A549 (cell line): Measurements from ENCODE around the gene MUC15. TPM values are rescaled to one million over a fixed set of nuclear protein-coding genes. Genes with fewer than 3 reads are reported as not detected.

ENCODE experiments used
- ATAC-seq, 2 experiments: fragments of 200-7000 bp in 1 of 2; fragments of >200 bp in 1 of 2; cut with Nextera tagmentation in 1 of 2; cut with Tn5 transposase in 1 of 2; 3 replicates each; pipeline versions ENCODE4 v1.8.0 to v1.9.1; 2018 to 2020; ENCODE audit warnings: mild to moderate bottlenecking in 1 of 2, moderate library complexity in 1 of 2
- CTCF ChIA-PET: fragments of 300-600 bp; sonication (Branson Sonifier 250); formaldehyde crosslinking; extraction: SDS; loops from one replicate; lab custom pipeline; 2021; ENCODE audit warnings: antibody characterized with exemption, inconsistent platforms; lab: Yijun Ruan, JAX
- POLR2A ChIA-PET: fragments of 350-600 bp; formaldehyde crosslinking; extraction: SDS; loops from one replicate; lab custom pipeline; 2021; ENCODE audit warnings: antibody characterized with exemption, inconsistent platforms; lab: Yijun Ruan, JAX
- DNase-seq, 2 experiments: peaks; one replicate each; pipeline versions ENCODE4 v3.0.0 to v3.0.0-alpha.2; 2011 to 2016; ENCODE audit warnings: low read depth in 1 of 2, low spot score in 1 of 2
- FAIRE-seq: peaks from 2 replicates; lab custom pipeline; 2011; peaks lifted over from hg19 to GRCh38; lab: Jason Lieb, UNC
- H3K27ac ChIP-seq, 2 experiments: fragments of >200 bp; sonication (Bioruptor Twin); formaldehyde crosslinking; 3 replicates each; pipeline ENCODE4 v1.5.1; 2016 to 2017
- H3K4me1 ChIP-seq: fragments of >200 bp; sonication (Bioruptor Twin); formaldehyde crosslinking; 3 replicates; pipeline ENCODE4 v1.6.1; 2016
- H3K4me2 ChIP-seq: fragments of >200 bp; sonication (Bioruptor Twin); formaldehyde crosslinking; 3 replicates; pipeline ENCODE4 v1.6.1; 2016
- H3K4me3 ChIP-seq: fragments of >200 bp; sonication (Bioruptor Twin); formaldehyde crosslinking; 3 replicates; pipeline ENCODE4 v1.5.1; 2016
- H3K9me3 ChIP-seq: fragments of >200 bp; sonication (Bioruptor Twin); formaldehyde crosslinking; 3 replicates; pipeline ENCODE4 v1.6.1; 2016
- CBX2 ChIP-seq: fragments of 200-600 bp; sonication (generic); IDR thresholded peaks from 2 replicates; pipeline ENCODE4 v1.6.1; 2016; ENCODE audit warnings: low read depth, mild to moderate bottlenecking, borderline replicate concordance
- CHD2 ChIP-seq: fragments of 150-350 bp; IDR thresholded peaks from 2 replicates; pipeline ENCODE4 v1.6.1; 2014; ENCODE audit warnings: low read length; ENCODE audit not compliant: partially characterized antibody
- FOSL2 ChIP-seq, 2 experiments: fragments of 450-650 bp in 1 of 2; fragments of >200 bp in 1 of 2; sonication (Bioruptor Twin) in 1 of 2; formaldehyde crosslinking; IDR thresholded peaks; 2 replicates each; pipeline versions ENCODE4 v1.5.0 to v1.6.1; 2016 to 2020; ENCODE audit warnings: mild to moderate bottlenecking in 1 of 2, moderate library complexity in 1 of 2
- FOXS1 ChIP-seq: fragments of 250-450 bp; sonication (Bioruptor Pico); IDR thresholded peaks from 2 replicates; pipeline ENCODE4 v1.5.0; 2020; ENCODE audit warnings: mild to moderate bottlenecking, moderate library complexity
- GATA3 ChIP-seq: IDR thresholded peaks from 2 replicates; pipeline ENCODE4 v1.6.1; 2012; ENCODE audit warnings: borderline replicate concordance
- HMGXB4 ChIP-seq: fragments of 250-450 bp; sonication (Bioruptor Pico); IDR thresholded peaks from 2 replicates; pipeline ENCODE4 v1.5.0; 2021; ENCODE audit warnings: mild to moderate bottlenecking, moderate library complexity, borderline replicate concordance
- HOXB13 ChIP-seq: fragments of 250-450 bp; sonication (Bioruptor Pico); IDR thresholded peaks from 2 replicates; pipeline ENCODE4 v1.5.0; 2020; ENCODE audit warnings: low read depth, mild to moderate bottlenecking, moderate library complexity
- KDM5A ChIP-seq: fragments of 200-600 bp; sonication (generic); IDR thresholded peaks from 2 replicates; pipeline ENCODE4 v1.6.1; 2016; ENCODE audit warnings: antibody characterized with exemption, mild to moderate bottlenecking
- MAZ ChIP-seq: fragments of 150-350 bp; IDR thresholded peaks from 2 replicates; pipeline ENCODE4 v1.6.1; 2014; ENCODE audit warnings: antibody characterized with exemption, low read depth, low read length, borderline replicate concordance
- PBX3 ChIP-seq: IDR thresholded peaks from 2 replicates; pipeline ENCODE4 v1.6.1; 2012
- POLR2A ChIP-seq: IDR thresholded peaks from 2 replicates; pipeline ENCODE4 v1.6.1; 2012; ENCODE audit warnings: mild to moderate bottlenecking, low read length
- WGBS: methylation state at CpG from one replicate; pipeline ENCODE4 v1.1.6; 2017; ENCODE audit errors: missing lambda C conversion rate; 5-methylcytosine and 5-hydroxymethylcytosine counted together
- polyA plus RNA-seq, 4 experiments: library from polyadenylated mRNA; depleted of rRNA in 3 of 4; stranded (reverse); fragments of >200 nt; fragmentation: RNase III in 1 of 4; extraction: RNeasy Plus Mini Kit Qiagen cat#74134 plus additional on column Dnase treatment in 1 of 4; gene quantifications; 2 replicates in 3 of 4; 3 replicates in 1 of 4; pipeline ENCODE4 v1.2.3, GENCODE V29; 2011 to 2017
- TF ChIP-seq, protein P1 (sequence below): fragments of 200-600 bp; sonication (generic); IDR thresholded peaks from 2 replicates; pipeline ENCODE4 v1.6.1; 2016; ENCODE audit warnings: antibody characterized with exemption, mild to moderate bottlenecking, moderate library complexity
- TF ChIP-seq, protein P2 (sequence below): IDR thresholded peaks from 2 replicates; pipeline ENCODE4 v1.6.1; 2012; ENCODE audit warnings: low read depth, borderline replicate concordance

The MUC15 gene
- polyA plus RNA-seq, 2 of the 4 experiments (the other 2 are of a cell fraction), result not detected

- Histone ChIP-seq H3K27ac (no peak overlapping the region), H3K4me1 (no peaks in the 10 kb centered on the region), H3K4me2 (no peak overlapping the region), H3K9me3 (no peaks in the 10 kb centered on the region), H3K4me3 (no peak overlapping the region)
- no peak for ATAC-seq
- DNase-seq, result no peak
- WGBS, result 76% methylated on average over 11 of the region's 11 CpGs
- CTCF ChIA-PET, result no interaction called here
- POLR2A ChIA-PET, result no interaction called here
- no peak for FAIRE-seq
- TF ChIP-seq, protein P1, sequence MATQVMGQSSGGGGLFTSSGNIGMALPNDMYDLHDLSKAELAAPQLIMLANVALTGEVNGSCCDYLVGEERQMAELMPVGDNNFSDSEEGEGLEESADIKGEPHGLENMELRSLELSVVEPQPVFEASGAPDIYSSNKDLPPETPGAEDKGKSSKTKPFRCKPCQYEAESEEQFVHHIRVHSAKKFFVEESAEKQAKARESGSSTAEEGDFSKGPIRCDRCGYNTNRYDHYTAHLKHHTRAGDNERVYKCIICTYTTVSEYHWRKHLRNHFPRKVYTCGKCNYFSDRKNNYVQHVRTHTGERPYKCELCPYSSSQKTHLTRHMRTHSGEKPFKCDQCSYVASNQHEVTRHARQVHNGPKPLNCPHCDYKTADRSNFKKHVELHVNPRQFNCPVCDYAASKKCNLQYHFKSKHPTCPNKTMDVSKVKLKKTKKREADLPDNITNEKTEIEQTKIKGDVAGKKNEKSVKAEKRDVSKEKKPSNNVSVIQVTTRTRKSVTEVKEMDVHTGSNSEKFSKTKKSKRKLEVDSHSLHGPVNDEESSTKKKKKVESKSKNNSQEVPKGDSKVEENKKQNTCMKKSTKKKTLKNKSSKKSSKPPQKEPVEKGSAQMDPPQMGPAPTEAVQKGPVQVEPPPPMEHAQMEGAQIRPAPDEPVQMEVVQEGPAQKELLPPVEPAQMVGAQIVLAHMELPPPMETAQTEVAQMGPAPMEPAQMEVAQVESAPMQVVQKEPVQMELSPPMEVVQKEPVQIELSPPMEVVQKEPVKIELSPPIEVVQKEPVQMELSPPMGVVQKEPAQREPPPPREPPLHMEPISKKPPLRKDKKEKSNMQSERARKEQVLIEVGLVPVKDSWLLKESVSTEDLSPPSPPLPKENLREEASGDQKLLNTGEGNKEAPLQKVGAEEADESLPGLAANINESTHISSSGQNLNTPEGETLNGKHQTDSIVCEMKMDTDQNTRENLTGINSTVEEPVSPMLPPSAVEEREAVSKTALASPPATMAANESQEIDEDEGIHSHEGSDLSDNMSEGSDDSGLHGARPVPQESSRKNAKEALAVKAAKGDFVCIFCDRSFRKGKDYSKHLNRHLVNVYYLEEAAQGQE, result no peak
- no peak for TF ChIP-seq PBX3
- TF ChIP-seq, protein P2, sequence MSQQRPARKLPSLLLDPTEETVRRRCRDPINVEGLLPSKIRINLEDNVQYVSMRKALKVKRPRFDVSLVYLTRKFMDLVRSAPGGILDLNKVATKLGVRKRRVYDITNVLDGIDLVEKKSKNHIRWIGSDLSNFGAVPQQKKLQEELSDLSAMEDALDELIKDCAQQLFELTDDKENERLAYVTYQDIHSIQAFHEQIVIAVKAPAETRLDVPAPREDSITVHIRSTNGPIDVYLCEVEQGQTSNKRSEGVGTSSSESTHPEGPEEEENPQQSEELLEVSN, result no peak
- TF ChIP-seq HOXB13 (CRISPR knock-in tag), result no peak
- no peak for TF ChIP-seq CBX2
- TF ChIP-seq CHD2, result no peak
- TF ChIP-seq, all 56 proteins: peak for 0
Measured at GRCh38 chr11:26593691-26594090, 21.6 kb upstream of the MUC15 start.

- WGBS, result 44% methylated on average over 2 of the region's 2 CpGs
- H3K27ac ChIP-seq, result no peak overlapping the region
- ATAC-seq (no peak), FAIRE-seq (no peak)
- no peaks in the 10 kb centered on the region for H3K4me1 ChIP-seq
- H3K4me2 ChIP-seq, result no peak overlapping the region
- TF ChIP-seq GATA3 (no peak), POLR2A (no peak), FOXS1 (no peak), FOSL2 (IDR thresholded peaks at IDR 0.05) (no peak), FOSL2 (CRISPR knock-in tag; IDR thresholded peaks at IDR 0.05) (no peak), KDM5A (no peak)
- TF ChIP-seq, all 56 proteins: peak for 0
- Histone ChIP-seq H3K9me3 (no peaks in the 10 kb centered on the region), H3K4me3 (no peak overlapping the region)
- DNase-seq, result no peak
- POLR2A ChIA-PET, result no interaction called here
- CTCF ChIA-PET, result interaction anchor here (1.5 kb wide), 1 partner anchor 63 kb away, joined by 4 read pairs; no protein-coding TSS in a partner anchor
Measured at GRCh38 chr11:26587073-26587472, 15.0 kb upstream of the MUC15 start.

DNA sequence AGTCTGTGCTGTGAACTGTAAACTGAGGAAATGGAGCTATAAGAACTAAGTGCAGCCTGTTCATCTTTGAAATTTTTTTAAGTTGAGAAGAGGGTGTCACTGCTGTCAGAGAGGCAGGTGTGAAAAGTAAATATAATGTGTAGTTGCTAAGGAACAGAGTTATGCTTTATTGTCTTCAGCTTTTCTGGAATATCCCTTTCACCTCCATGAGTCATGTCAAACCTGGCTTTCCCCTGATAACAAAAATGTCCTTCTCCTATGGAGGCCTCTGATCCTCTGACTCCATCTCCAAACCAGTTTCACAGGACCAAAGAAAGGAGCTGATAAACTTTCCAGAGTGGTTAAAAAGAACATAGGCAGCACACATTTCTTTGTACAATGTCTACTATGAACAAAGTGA, 12.8 kb upstream of the MUC15 start:
- Histone ChIP-seq H3K9me3 (no peaks in the 10 kb centered on the region), H3K27ac (no peak overlapping the region), H3K4me1 (peaks cover 17% of the 10 kb centered on the region), H3K4me3 (no peak overlapping the region), H3K4me2 (no peak overlapping the region)
- DNase-seq (no peak), ATAC-seq (no peak), FAIRE-seq (no peak)
- ChIA-PET POLR2A (no interaction called here), CTCF (no interaction called here)
- TF ChIP-seq HMGXB4 (CRISPR knock-in tag), result no peak
- TF ChIP-seq MAZ, result no peak
